Keratinocyte (primary cell): ENCODE data around the gene IRX2. TPM values are rescaled to one million over a fixed set of nuclear protein-coding genes. Genes with fewer than 3 reads are reported as not detected.
A peak's percentile ranks its signal among the peaks of the same experiment; 100 is the strongest.

Experiments
- DNase-seq: peaks from one replicate; pipeline ENCODE4 v3.0.0-alpha.2; 2011; ENCODE audit warnings: low read depth, missing footprints, low spot score
- FAIRE-seq: peaks from 2 replicates; lab custom pipeline; 2011; peaks lifted over from hg19 to GRCh38; lab: Jason Lieb, UNC
- H2AFZ ChIP-seq: 2 replicates; pipeline ENCODE4 v1.6.0; 2012; ENCODE audit warnings: low read length, control low read depth, inconsistent platforms; ENCODE audit not compliant: control insufficient read depth
- H3K27ac ChIP-seq: 2 replicates; pipeline ENCODE4 v1.5.1; 2011; ENCODE audit warnings: low read length; ENCODE audit not compliant: control insufficient read depth, insufficient read depth
- H3K27me3 ChIP-seq: 3 replicates; pipeline ENCODE4 v1.6.0; 2011; ENCODE audit warnings: low read length; ENCODE audit not compliant: control insufficient read depth, insufficient read depth; ENCODE audit errors: extremely low read depth
- H3K36me3 ChIP-seq, 2 experiments: 2 replicates in 1 of 2; 3 replicates in 1 of 2; pipeline ENCODE4 v1.5.1; 2011; ENCODE audit warnings: low read length in 2 of 2, mild to moderate bottlenecking in 1 of 2; ENCODE audit not compliant: control insufficient read depth in 2 of 2, insufficient read depth in 2 of 2; ENCODE audit errors: extremely low read depth in 1 of 2
- H3K4me1 ChIP-seq: 3 replicates; pipeline ENCODE4 v1.5.1; 2011; ENCODE audit warnings: low read length; ENCODE audit not compliant: control insufficient read depth, insufficient read depth; ENCODE audit errors: extremely low read depth
- H3K4me2 ChIP-seq: 3 replicates; pipeline ENCODE4 v1.6.0; 2011; ENCODE audit warnings: low read depth, low read length; ENCODE audit not compliant: control insufficient read depth, insufficient read depth; ENCODE audit errors: extremely low read depth
- H3K4me3 ChIP-seq, 3 experiments: fragments of 200-600 bp in 1 of 3; sonication (generic) in 1 of 3; 2 replicates in 2 of 3; 3 replicates in 1 of 3; pipeline ENCODE4 v1.5.1; 2011 to 2016; ENCODE audit warnings: low read length in 3 of 3, mild to moderate bottlenecking in 3 of 3, control low read depth in 2 of 3, inconsistent platforms in 1 of 3, low read depth in 1 of 3, mixed read lengths in 1 of 3, mixed run types in 1 of 3, moderate library complexity in 1 of 3; ENCODE audit not compliant: control insufficient read depth in 2 of 3, insufficient read depth in 2 of 3; ENCODE audit errors: extremely low read depth in 1 of 3
- H3K79me2 ChIP-seq: 2 replicates; pipeline ENCODE4 v1.6.0; 2012; ENCODE audit warnings: low read length; ENCODE audit not compliant: control insufficient read depth, insufficient read depth
- H3K9ac ChIP-seq: 3 replicates; pipeline ENCODE4 v1.6.0; 2011; ENCODE audit warnings: low read length; ENCODE audit not compliant: control insufficient read depth, insufficient read depth; ENCODE audit errors: extremely low read depth
- H3K9me1 ChIP-seq: 3 replicates; pipeline ENCODE4 v1.6.0; 2011; ENCODE audit warnings: low read length; ENCODE audit not compliant: control insufficient read depth, insufficient read depth; ENCODE audit errors: extremely low read depth
- H3K9me3 ChIP-seq: 2 replicates; pipeline ENCODE4 v1.5.1; 2012; ENCODE audit warnings: low read depth, low read length; ENCODE audit not compliant: control insufficient read depth
- H4K20me1 ChIP-seq: 3 replicates; pipeline ENCODE4 v1.6.0; 2011; ENCODE audit warnings: low read length; ENCODE audit not compliant: control insufficient read depth, insufficient read depth; ENCODE audit errors: extremely low read depth
- CTCF ChIP-seq, 3 experiments: IDR thresholded peaks in 1 of 3; conservative IDR thresholded peaks in 1 of 3; optimal IDR thresholded peaks in 1 of 3; 2 replicates in 2 of 3; 3 replicates in 1 of 3; pipeline versions ENCODE3 to v1.5.1; 2011; ENCODE audit warnings: low read length in 3 of 3, mild to moderate bottlenecking in 3 of 3, moderate library complexity in 2 of 3, control low read depth in 1 of 3, inconsistent platforms in 1 of 3; ENCODE audit not compliant: insufficient read depth in 2 of 3; ENCODE audit errors: extremely low read depth in 1 of 3
- EZH2 ChIP-seq: IDR thresholded peaks from one replicate; pipeline ENCODE4 v1.6.1; 2012; ENCODE audit warnings: inconsistent platforms, mild to moderate bottlenecking, low read length, moderate library complexity
- dilution Hi-C: fragments of 300-500 bp; cut with MboI; formaldehyde crosslinking; loops from one replicate; pipeline ENCODE4 v1.7.0; 2020; ENCODE audit warnings: low sequenced_read_pairs; ENCODE audit not compliant: extremely low pct_ligation_motif_present
- polyA plus RNA-seq, 5 experiments: library from polyadenylated mRNA; depleted of rRNA in 3 of 5; stranded (reverse) in 3 of 5; stranded (forward) in 1 of 5; unstranded in 1 of 5; fragments of >200 nt; gene quantifications; 1 replicate in 1 of 5; 2 replicates in 3 of 5; 3 replicates in 1 of 5; pipeline versions ENCODE4 v1.2.1 to v1.2.3, GENCODE V29; 2011 to 2012; ENCODE audit warnings: missing spikeins in 2 of 5, low read depth in 1 of 5, low replicate concordance in 1 of 5

IRX2 gene
- polyA plus RNA-seq, 1 donor (not counting 4 experiments of a cell fraction or from before 2014, with no cell fraction given), result 27.1 TPM

DNA sequence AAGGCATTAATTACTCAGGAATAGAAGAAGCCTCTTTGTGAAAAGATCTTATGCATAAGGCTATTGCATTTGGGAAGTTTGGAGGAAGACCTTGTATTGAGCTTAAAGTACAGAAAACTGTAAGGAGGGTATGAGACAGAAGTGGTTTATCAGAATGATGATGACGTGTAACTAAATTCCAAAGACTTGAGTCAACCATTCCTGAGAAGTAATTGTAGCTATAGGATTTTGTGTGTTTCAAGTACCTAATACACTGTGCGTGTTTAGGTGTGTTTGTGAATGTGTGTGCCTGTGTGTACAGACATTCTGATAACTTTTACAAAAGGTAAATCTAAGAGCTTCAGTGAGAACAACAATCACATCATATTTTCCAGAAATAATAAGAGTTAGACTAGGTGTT lies 46.5 kb upstream of the IRX2 start:
- DNase-seq, result peak; percentile 41
- Histone ChIP-seq H3K9ac (no peak overlapping the region), H3K79me2 (no peaks in the 10 kb centered on the region), H3K4me3 (no peak overlapping the region), H3K27me3 (no peaks in the 10 kb centered on the region), H2AFZ (no peak overlapping the region), H3K9me3 (no peaks in the 10 kb centered on the region), H3K4me1 (no peaks in the 10 kb centered on the region), H4K20me1 (no peaks in the 10 kb centered on the region), H3K36me3 (no peaks in the 10 kb centered on the region), H3K9me1 (no peaks in the 10 kb centered on the region), H3K27ac (no peak overlapping the region), H3K4me2 (no peak overlapping the region)
- FAIRE-seq, result peak; percentile 82
- dilution Hi-C loops, result no loop called here
- TF ChIP-seq CTCF (optimal IDR thresholded peaks at IDR 0.05 in 1 of 3, IDR thresholded peaks at IDR 0.05 in 1 of 3, conservative IDR thresholded peaks at IDR 0.05 in 1 of 3; ENCODE audit: extremely low read depth in 1 of 3, insufficient read depth in 2 of 3, low read length in 3 of 3) (no peak), EZH2 (no peak)

DNA sequence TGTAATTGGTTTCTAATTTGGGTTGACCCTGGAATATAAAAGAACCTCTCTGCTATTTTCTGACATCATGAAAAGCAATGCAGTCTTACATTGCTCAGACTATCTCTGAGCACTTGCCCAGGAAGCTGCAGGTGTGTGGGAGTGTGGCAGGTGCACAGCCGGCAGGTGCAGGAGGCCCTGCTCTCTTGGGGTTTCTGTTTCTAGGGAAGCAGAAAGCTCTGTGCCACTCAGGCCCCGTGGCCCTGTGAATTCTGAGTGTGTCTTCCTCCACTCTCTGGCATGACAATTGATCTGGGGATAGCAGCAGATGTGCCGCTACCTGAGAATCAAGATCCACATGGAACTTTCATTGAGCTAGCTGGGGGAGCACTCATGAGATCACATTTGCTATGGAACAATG lies 45.7 kb upstream of the IRX2 start:
- Histone ChIP-seq H3K27me3 (no peaks in the 10 kb centered on the region), H3K9ac (no peak overlapping the region), H3K4me1 (no peaks in the 10 kb centered on the region), H3K4me3 (no peak overlapping the region), H3K27ac (no peak overlapping the region), H3K36me3 (no peaks in the 10 kb centered on the region), H2AFZ (no peak overlapping the region), H3K9me3 (no peaks in the 10 kb centered on the region), H4K20me1 (no peaks in the 10 kb centered on the region), H3K79me2 (no peaks in the 10 kb centered on the region), H3K9me1 (no peaks in the 10 kb centered on the region), H3K4me2 (no peak overlapping the region)
- TF ChIP-seq CTCF (optimal IDR thresholded peaks at IDR 0.05 in 1 of 3, IDR thresholded peaks at IDR 0.05 in 1 of 3, conservative IDR thresholded peaks at IDR 0.05 in 1 of 3; ENCODE audit: extremely low read depth in 1 of 3, insufficient read depth in 2 of 3, low read length in 3 of 3) (no peak), EZH2 (no peak)
- DNase-seq, result no peak
- FAIRE-seq, result no peak
- dilution Hi-C loops, result no loop called here
